Measurements from ENCODE around the gene ATXN7L1. TPM values are rescaled to one million over a fixed set of nuclear protein-coding genes. Genes with fewer than 3 reads are reported as not detected.

ATXN7L1 gene
- total and polyA plus RNA-seq, 4 donors = 4.2 to 22.5 (median 8.5) TPM

DNA sequence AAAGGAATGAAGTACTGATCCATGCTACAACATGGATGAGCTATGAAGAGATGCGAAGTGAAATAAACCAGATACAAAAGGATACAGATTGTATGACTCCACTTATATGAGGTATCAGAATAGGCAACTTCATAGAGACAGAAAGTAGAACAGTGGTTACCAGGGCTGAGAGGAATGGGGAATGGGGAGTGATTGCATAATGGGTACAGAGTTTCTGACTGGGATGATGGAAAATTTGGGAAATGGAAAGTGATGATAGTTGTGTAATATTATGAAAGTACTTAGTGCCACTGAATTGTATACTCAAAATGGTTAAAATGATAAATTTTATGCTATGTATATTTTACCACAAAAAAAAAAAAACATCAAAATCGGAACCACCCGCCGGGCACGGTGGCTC, 3.9 kb downstream of the ATXN7L1 start:
- Histone ChIP-seq H3K9ac (ENCODE audit: insufficient read depth in 1 of 2, low read length in 2 of 2) (no peak overlapping the region), H3K4me1 (ENCODE audit: control insufficient read depth in 5 of 5, insufficient read depth in 5 of 5, low read length in 5 of 5) (peaks cover 0 to 9% (median 0%) of the 10 kb centered on the region in 5 donors), H3K36me3 (ENCODE audit: control insufficient read depth in 4 of 4, insufficient read depth in 4 of 4, low read length in 4 of 4) (peaks cover 0 to 9% (median 0%) of the 10 kb centered on the region in 4 donors), H3K9me3 (ENCODE audit: control insufficient read depth in 4 of 4, insufficient read depth in 3 of 4, low read length in 3 of 4) (no peaks in the 10 kb centered on the region), H3K4me3 (no peak overlapping the region), H3K27ac (ENCODE audit: low read depth in 1 of 2, low read length in 1 of 2) (no peak overlapping the region), H3K27me3 (ENCODE audit: control insufficient read depth in 3 of 3, insufficient read depth in 3 of 3, low read length in 2 of 3) (no peaks in the 10 kb centered on the region)
- WGBS, 2 donors = 98% methylated on average over 5 of the region's 5 CpGs
- TF ChIP-seq, protein P1, sequence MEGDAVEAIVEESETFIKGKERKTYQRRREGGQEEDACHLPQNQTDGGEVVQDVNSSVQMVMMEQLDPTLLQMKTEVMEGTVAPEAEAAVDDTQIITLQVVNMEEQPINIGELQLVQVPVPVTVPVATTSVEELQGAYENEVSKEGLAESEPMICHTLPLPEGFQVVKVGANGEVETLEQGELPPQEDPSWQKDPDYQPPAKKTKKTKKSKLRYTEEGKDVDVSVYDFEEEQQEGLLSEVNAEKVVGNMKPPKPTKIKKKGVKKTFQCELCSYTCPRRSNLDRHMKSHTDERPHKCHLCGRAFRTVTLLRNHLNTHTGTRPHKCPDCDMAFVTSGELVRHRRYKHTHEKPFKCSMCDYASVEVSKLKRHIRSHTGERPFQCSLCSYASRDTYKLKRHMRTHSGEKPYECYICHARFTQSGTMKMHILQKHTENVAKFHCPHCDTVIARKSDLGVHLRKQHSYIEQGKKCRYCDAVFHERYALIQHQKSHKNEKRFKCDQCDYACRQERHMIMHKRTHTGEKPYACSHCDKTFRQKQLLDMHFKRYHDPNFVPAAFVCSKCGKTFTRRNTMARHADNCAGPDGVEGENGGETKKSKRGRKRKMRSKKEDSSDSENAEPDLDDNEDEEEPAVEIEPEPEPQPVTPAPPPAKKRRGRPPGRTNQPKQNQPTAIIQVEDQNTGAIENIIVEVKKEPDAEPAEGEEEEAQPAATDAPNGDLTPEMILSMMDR (IDR thresholded peaks at IDR 0.05; ENCODE audit: control extremely low read depth, extremely low read depth) = no peak
- ATAC-seq (ENCODE audit: insufficient read depth, low FRiP score) (no peak), DNase-seq (no peak)

DNA sequence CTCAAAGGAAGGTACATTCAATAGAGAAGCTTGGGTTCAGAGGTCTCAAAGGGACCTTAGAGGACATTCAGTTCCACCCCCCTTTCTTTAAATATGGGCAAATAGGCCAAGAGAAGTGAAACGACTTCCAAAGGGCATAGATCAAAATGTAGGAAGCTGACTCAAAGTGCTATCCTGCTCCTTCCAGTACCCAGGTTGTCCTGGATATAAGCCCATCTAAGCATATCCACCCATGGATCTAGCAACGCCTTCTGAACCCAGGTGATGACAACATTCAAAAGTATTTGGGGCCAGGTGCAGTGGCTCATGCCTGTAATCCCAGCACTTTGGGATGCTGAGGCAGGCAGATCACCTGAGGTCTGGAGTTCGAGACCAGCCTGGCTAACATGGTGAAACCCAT, 5.3 kb downstream of the ATXN7L1 start:
- DNase-seq = no peak
- no peak overlapping the region for H3K27ac ChIP-seq (ENCODE audit: low read depth in 1 of 2, low read length in 1 of 2)
- TF ChIP-seq, protein P1 (IDR thresholded peaks at IDR 0.05; ENCODE audit: control extremely low read depth, extremely low read depth) = no peak
- no peak for ATAC-seq (ENCODE audit: insufficient read depth, low FRiP score)
- H3K9me3 ChIP-seq (ENCODE audit: control insufficient read depth in 4 of 4, insufficient read depth in 3 of 4, low read length in 3 of 4) = no peaks in the 10 kb centered on the region
- H3K4me1 ChIP-seq (ENCODE audit: control insufficient read depth in 5 of 5, insufficient read depth in 5 of 5, low read length in 5 of 5) = peaks cover 0 to 7% (median 0%) of the 10 kb centered on the region in 5 donors
- H3K36me3 ChIP-seq (ENCODE audit: control insufficient read depth in 4 of 4, insufficient read depth in 4 of 4, low read length in 4 of 4) = peaks cover 0 to 9% (median 0%) of the 10 kb centered on the region in 4 donors
- no peak overlapping the region for H3K4me3 ChIP-seq
- 70 to 81% methylated on average over 3 of the region's 3 CpGs for WGBS, 2 donors
- no peak overlapping the region for H3K9ac ChIP-seq (ENCODE audit: insufficient read depth in 1 of 2, low read length in 2 of 2)
- H3K27me3 ChIP-seq (ENCODE audit: control insufficient read depth in 3 of 3, insufficient read depth in 3 of 3, low read length in 2 of 3) = no peaks in the 10 kb centered on the region

DNA sequence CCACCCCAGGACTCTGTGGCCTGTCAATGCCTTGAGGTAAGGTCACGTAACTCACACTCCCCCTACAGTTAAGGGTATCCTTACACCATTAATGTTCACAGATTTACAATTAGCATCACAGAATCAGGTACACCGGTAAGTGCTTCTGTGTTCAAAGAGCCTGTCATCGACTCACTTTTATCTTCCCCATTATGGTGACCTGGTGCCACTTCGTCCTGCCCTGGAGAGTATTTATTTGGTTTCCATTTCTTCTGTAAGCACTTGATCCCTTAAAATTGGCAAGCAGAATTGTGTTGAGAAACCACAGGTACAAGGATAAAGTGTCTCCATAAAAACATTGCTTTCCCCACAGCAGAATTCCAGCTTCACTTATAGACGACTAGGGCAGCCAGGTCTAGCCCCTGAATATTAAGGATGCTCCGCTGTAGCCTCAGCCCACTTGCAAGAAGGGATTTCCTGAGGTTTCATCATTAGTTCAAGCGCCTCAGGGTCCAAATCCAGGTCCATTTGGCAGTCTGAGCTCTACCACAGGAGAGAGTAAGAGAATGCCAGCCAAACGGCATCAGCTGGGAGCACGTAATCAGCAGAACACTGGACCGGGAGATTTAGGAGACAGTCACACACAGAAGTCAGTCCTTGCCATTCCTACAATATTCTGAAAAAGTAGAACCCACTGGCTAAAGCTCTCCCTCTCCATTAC, 10.1 kb downstream of the ATXN7L1 start:
- Histone ChIP-seq H3K9me3 (ENCODE audit: control insufficient read depth in 4 of 4, insufficient read depth in 3 of 4, low read length in 3 of 4) (no peaks in the 10 kb centered on the region), H3K9ac (ENCODE audit: insufficient read depth in 1 of 2, low read length in 2 of 2) (no peak overlapping the region), H3K4me1 (ENCODE audit: control insufficient read depth in 5 of 5, insufficient read depth in 5 of 5, low read length in 5 of 5) (no peaks in the 10 kb centered on the region), H3K36me3 (ENCODE audit: control insufficient read depth in 4 of 4, insufficient read depth in 4 of 4, low read length in 4 of 4) (no peaks in the 10 kb centered on the region), H3K27me3 (ENCODE audit: control insufficient read depth in 3 of 3, insufficient read depth in 3 of 3, low read length in 2 of 3) (no peaks in the 10 kb centered on the region), H3K4me3 (no peak overlapping the region), H3K27ac (ENCODE audit: low read depth in 1 of 2, low read length in 1 of 2) (no peak overlapping the region)
- TF ChIP-seq, protein P1 (IDR thresholded peaks at IDR 0.05; ENCODE audit: control extremely low read depth, extremely low read depth) = no peak
- peak; percentile 67 for ATAC-seq (ENCODE audit: insufficient read depth, low FRiP score)
- DNase-seq = no peak
- WGBS, 2 donors = 76 to 86% methylated on average over 10 of the region's 10 CpGs

Data from lung (tissue), 12 donors.